IPS DF 6.9 (cell line): ENCODE measurements around the gene PLEKHH3.

Experiments used
- DNase-seq: peaks from one replicate; pipeline ENCODE4 v3.0.0-alpha.2; 2013; ENCODE audit warnings: low read depth, low spot score
- H3K27ac ChIP-seq: one replicate; pipeline ENCODE4 v1.5.1; 2013; ENCODE audit warnings: low read length, control low read depth
- H3K27me3 ChIP-seq: 2 replicates; pipeline ENCODE4 v1.6.1; 2013; ENCODE audit warnings: mild to moderate bottlenecking, low read length; ENCODE audit not compliant: control insufficient read depth, insufficient read depth
- H3K36me3 ChIP-seq: 2 replicates; pipeline ENCODE4 v1.6.1; 2013; ENCODE audit warnings: low read length; ENCODE audit not compliant: control insufficient read depth, insufficient read depth
- H3K4me1 ChIP-seq: 2 replicates; pipeline ENCODE4 v1.6.1; 2013; ENCODE audit warnings: low read length; ENCODE audit not compliant: control insufficient read depth, insufficient read depth
- H3K4me3 ChIP-seq: 2 replicates; pipeline ENCODE4 v1.5.1; 2013; ENCODE audit warnings: mild to moderate bottlenecking, low read length
- H3K9me3 ChIP-seq: 2 replicates; pipeline ENCODE4 v1.6.1; 2013; ENCODE audit warnings: low read length, inconsistent platforms; ENCODE audit not compliant: control insufficient read depth, insufficient read depth
- WGBS: extraction: QIAGEN DNeasy Blood & Tissue Kit; methylation state at CpG from one replicate; pipeline ENCODE4 v1.1.7; 2013; ENCODE audit warnings: mixed read lengths, missing lambda C conversion rate; ENCODE audit not compliant: insufficient read length, insufficient coverage; 5-methylcytosine and 5-hydroxymethylcytosine counted together

PLEKHH3 gene

GRCh38 chr17:42657824-42658588, 18.8 kb downstream of the PLEKHH3 start:
- no peaks in the 10 kb centered on the region for H3K27me3 ChIP-seq
- no peaks in the 10 kb centered on the region for H3K36me3 ChIP-seq
- no peak overlapping the region for H3K4me3 ChIP-seq
- WGBS = no CpG with 5 or more reads among the region's 9 CpGs
- no peaks in the 10 kb centered on the region for H3K9me3 ChIP-seq
- H3K27ac ChIP-seq = no peak overlapping the region
- peaks cover 6% of the 10 kb centered on the region for H3K4me1 ChIP-seq
- DNase-seq = no peak

GRCh38 chr17:42655528-42655927, 21.3 kb downstream of the PLEKHH3 start:
- DNase-seq = no peak

GRCh38 chr17:42653179-42654124, 23.3 kb downstream of the PLEKHH3 start:
- Histone ChIP-seq H3K4me1 (peaks cover 2% of the 10 kb centered on the region; the same call in 1 of the 2 replicates), H3K27me3 (no peaks in the 10 kb centered on the region), H3K36me3 (no peaks in the 10 kb centered on the region), H3K9me3 (no peaks in the 10 kb centered on the region), H3K27ac (no peak overlapping the region), H3K4me3 (peak overlapping the region; percentile 0; the same call in 1 of the 2 replicates)
- no CpG with 5 or more reads among the region's 42 CpGs for WGBS
- DNase-seq = no peak

More at GRCh38 chr17:42655528-42655927, 21.3 kb downstream of the PLEKHH3 start:
- no CpG with 5 or more reads among the region's 2 CpGs for WGBS
- Histone ChIP-seq H3K27me3 (no peaks in the 10 kb centered on the region), H3K4me1 (peaks cover 5% of the 10 kb centered on the region), H3K27ac (no peak overlapping the region), H3K4me3 (no peak overlapping the region), H3K9me3 (no peaks in the 10 kb centered on the region), H3K36me3 (no peaks in the 10 kb centered on the region)

DNA sequence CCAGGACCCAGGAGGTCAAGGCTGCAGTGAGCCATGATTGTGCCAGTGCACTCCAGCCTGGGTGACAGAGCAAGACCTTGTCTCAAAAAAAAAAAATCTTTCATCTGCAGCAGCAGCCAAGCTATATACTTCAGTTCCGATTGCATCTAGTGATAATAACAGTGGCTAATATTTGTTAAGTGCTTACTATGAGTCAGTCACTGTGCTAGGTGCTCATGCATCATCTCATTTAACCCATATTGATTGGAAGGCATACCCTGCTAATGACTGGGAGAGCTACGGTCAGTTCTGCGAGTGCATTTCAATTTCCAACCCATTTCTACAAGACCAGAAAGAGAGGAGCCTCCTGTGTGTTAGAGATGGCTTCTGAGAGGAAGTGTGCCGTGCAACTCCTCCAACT, 25.4 kb downstream of the PLEKHH3 start:
- no peaks in the 10 kb centered on the region for H3K27me3 ChIP-seq
- no CpG with 5 or more reads among the region's 4 CpGs for WGBS
- H3K4me3 ChIP-seq = no peak overlapping the region
- no peak overlapping the region for H3K27ac ChIP-seq
- H3K36me3 ChIP-seq = no peaks in the 10 kb centered on the region
- peaks cover 2% of the 10 kb centered on the region; the same call in 1 of the 2 replicates for H3K4me1 ChIP-seq
- no peaks in the 10 kb centered on the region for H3K9me3 ChIP-seq
- no peak for DNase-seq

DNA sequence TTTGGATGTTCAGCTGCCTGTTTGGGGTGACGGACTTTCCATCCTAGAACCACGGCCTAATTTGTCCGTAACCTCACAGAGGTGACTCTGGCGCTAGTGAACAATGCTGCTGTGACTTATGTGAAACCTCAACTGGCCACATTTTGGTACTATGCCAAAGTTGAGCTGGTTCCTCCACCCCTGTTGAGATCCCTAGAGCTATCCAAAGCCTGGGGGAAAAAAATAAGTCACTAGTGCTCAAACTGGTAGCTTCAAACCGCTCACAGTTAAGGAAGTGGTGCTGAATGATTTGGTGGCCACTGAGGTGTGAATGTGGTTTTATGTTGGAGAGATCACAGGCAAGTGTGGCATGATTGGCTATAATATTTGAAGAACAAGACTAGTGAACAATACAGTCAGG, 29.0 kb downstream of the PLEKHH3 start:
- H3K36me3 ChIP-seq = no peaks in the 10 kb centered on the region
- H3K4me3 ChIP-seq = no peak overlapping the region
- no peaks in the 10 kb centered on the region for H3K27me3 ChIP-seq
- no peaks in the 10 kb centered on the region for H3K4me1 ChIP-seq
- H3K27ac ChIP-seq = no peak overlapping the region
- WGBS = no CpG with 5 or more reads among the region's 5 CpGs
- DNase-seq = no peak
- no peaks in the 10 kb centered on the region for H3K9me3 ChIP-seq

DNA sequence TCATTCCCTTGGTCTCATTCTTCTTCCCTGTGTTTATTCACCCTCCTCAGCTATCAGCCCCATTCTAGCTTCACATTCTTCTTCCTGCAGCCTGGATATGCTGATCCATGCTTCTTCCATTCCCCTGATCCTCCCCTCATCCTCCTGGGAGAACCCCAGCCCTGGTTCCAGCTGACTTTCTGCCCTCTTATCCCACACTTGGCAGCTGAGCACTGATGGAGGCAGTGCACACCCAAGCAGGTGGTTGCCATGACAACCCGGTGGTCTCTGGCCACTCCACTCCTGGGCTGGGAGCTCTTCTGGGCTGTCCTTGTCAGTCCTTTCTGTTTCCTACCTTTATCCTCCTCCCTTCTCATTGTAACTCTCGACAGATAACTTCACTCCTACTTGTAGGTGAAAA, 34.5 kb downstream of the PLEKHH3 start:
- no CpG with 5 or more reads among the region's 2 CpGs for WGBS
- Histone ChIP-seq H3K4me3 (no peak overlapping the region), H3K9me3 (no peaks in the 10 kb centered on the region), H3K4me1 (no peaks in the 10 kb centered on the region), H3K36me3 (no peaks in the 10 kb centered on the region), H3K27ac (no peak overlapping the region), H3K27me3 (no peaks in the 10 kb centered on the region)
- DNase-seq = no peak

- Histone ChIP-seq H3K4me3 (no peak overlapping the region), H3K27ac (no peak overlapping the region), H3K4me1 (no peaks in the 10 kb centered on the region), H3K27me3 (no peaks in the 10 kb centered on the region), H3K9me3 (no peaks in the 10 kb centered on the region), H3K36me3 (no peaks in the 10 kb centered on the region)
- no CpG with 5 or more reads among the region's 4 CpGs for WGBS
- DNase-seq = no peak
Measured at GRCh38 chr17:42640121-42640520, 36.7 kb downstream of the PLEKHH3 start.

GRCh38 chr17:42639525-42640113, 37.2 kb downstream of the PLEKHH3 start:
- Histone ChIP-seq H3K36me3 (no peaks in the 10 kb centered on the region), H3K4me1 (no peaks in the 10 kb centered on the region), H3K27me3 (no peaks in the 10 kb centered on the region), H3K27ac (no peak overlapping the region), H3K4me3 (no peak overlapping the region), H3K9me3 (no peaks in the 10 kb centered on the region)
- WGBS = no CpG with 5 or more reads among the region's 7 CpGs
- DNase-seq = no peak

DNA sequence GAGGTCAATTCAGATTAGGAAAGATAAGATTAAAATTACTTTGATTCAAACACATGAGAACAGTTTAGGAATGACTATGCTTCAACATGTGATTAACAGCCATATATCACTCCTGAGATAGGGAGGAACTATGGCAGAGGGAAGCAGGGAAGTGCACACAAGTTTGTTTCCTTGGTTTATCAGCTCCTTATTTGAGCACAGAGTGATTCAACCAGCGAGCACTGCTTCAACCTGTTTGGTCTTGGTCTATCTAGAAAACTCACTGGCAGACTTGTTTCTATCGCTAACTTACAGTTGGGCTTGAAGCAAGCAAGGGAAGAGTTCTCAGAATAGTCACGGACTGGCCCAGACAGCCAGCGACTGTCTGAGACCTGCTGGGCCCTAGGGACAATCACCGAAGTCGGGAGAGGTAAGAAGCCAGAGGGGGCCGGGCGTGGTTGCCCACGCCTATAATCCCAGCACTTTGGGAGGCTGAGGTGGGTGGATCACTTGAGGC, 43.8 kb downstream of the PLEKHH3 start:
- Histone ChIP-seq H3K27ac (no peak overlapping the region), H3K4me1 (no peaks in the 10 kb centered on the region), H3K9me3 (no peaks in the 10 kb centered on the region), H3K27me3 (no peaks in the 10 kb centered on the region), H3K4me3 (no peak overlapping the region), H3K36me3 (no peaks in the 10 kb centered on the region)
- no CpG with 5 or more reads among the region's 9 CpGs for WGBS
- DNase-seq = no peak

DNA sequence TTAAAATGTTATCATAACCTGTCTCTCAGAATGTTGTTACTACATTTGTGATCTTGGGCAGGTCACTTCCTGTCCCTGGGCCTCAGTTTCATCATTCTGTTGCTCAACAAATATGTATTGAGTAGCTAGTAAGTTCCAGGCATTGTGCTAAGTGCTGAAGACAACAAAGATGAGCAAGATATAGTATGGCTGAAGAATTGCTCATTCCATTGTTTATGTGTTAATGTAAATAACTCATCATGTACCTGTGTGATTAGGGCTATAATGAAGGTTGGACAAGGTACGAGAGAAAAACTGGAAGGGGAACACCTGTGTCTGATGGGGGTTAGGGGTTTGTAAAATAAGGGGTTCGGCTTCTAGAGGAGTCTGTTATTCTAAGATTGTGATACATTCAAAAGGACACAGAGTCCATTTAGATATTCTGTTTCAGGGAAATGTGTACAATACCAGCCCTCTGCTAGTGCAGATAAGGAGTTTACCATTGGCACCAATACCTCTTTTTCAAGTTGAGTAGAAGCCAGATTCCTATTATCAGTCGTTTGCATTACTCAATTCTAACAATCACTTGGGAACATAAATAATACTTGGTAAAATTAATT, 47.3 kb downstream of the PLEKHH3 start:
- H3K9me3 ChIP-seq = no peaks in the 10 kb centered on the region
- no CpG with 5 or more reads among the region's 3 CpGs for WGBS
- DNase-seq = no peak
- H3K27ac ChIP-seq = no peak overlapping the region
- no peaks in the 10 kb centered on the region for H3K27me3 ChIP-seq
- no peaks in the 10 kb centered on the region for H3K36me3 ChIP-seq
- H3K4me3 ChIP-seq = no peak overlapping the region
- no peaks in the 10 kb centered on the region for H3K4me1 ChIP-seq
